GM23338 (cell line): Measurements from ENCODE around the gene TOPAZ1. TPM values are rescaled to one million over a fixed set of nuclear protein-coding genes. Genes with fewer than 3 reads are reported as not detected.

Source experiments
- ATAC-seq: fragments of 200-7000 bp; cut with Tn5 transposase; 3 replicates; pipeline ENCODE4 v1.9.1; 2020
- DNase-seq: peaks from one replicate; pipeline ENCODE4 v3.0.0-alpha.2; 2015; ENCODE audit warnings: low spot score
- H2AFZ ChIP-seq: fragments of 200-600 bp; sonication (generic); 2 replicates; pipeline ENCODE4 v1.8.0; 2016; ENCODE audit warnings: antibody characterized with exemption, mild to moderate bottlenecking, moderate library complexity
- H3F3A ChIP-seq: fragments of 200-600 bp; sonication (generic); replicated peaks from 2 replicates; pipeline ENCODE4 v1.8.0; 2017; ENCODE audit warnings: antibody characterized with exemption, mixed run types, low read depth
- H3K27ac ChIP-seq: fragments of 200-600 bp; sonication (generic); 2 replicates; pipeline ENCODE4 v1.6.1; 2016; ENCODE audit warnings: low read depth
- H3K27me3 ChIP-seq: fragments of 200-600 bp; sonication (generic); 2 replicates; pipeline ENCODE4 v1.8.0; 2016; ENCODE audit warnings: mild to moderate bottlenecking, mixed run types, moderate library complexity; ENCODE audit not compliant: insufficient read depth
- H3K36me3 ChIP-seq: fragments of 200-600 bp; sonication (generic); 2 replicates; pipeline ENCODE4 v1.8.0; 2016; ENCODE audit warnings: mild to moderate bottlenecking; ENCODE audit not compliant: insufficient read depth
- H3K4me1 ChIP-seq: fragments of 200-600 bp; sonication (generic); 2 replicates; pipeline ENCODE4 v1.8.0; 2016; ENCODE audit warnings: mild to moderate bottlenecking, moderate library complexity; ENCODE audit not compliant: insufficient read depth
- H3K4me2 ChIP-seq: fragments of 200-600 bp; sonication (generic); 2 replicates; pipeline ENCODE4 v1.7.1; 2017; ENCODE audit warnings: mixed run types
- H3K4me3 ChIP-seq: fragments of 200-600 bp; sonication (generic); 2 replicates; pipeline ENCODE4 v1.6.1; 2016; ENCODE audit warnings: mixed run types
- H3K79me2 ChIP-seq: fragments of 200-600 bp; sonication (generic); replicated peaks from 2 replicates; pipeline ENCODE4 v1.8.0; 2017; ENCODE audit warnings: mild to moderate bottlenecking; ENCODE audit not compliant: insufficient read depth
- H3K9me2 ChIP-seq: fragments of 200-600 bp; sonication (generic); 2 replicates; pipeline ENCODE4 v1.8.0; 2017; ENCODE audit not compliant: insufficient read depth
- H4K20me1 ChIP-seq: fragments of 200-600 bp; sonication (generic); replicated peaks from 2 replicates; pipeline ENCODE4 v1.8.0; 2017; ENCODE audit warnings: mild to moderate bottlenecking; ENCODE audit not compliant: insufficient read depth
- H3K27ac Mint-ChIP-seq: 2 replicates; pipeline ENCODE4 v1.8.0; 2020; ENCODE audit warnings: inconsistent platforms, mild to moderate bottlenecking, moderate library complexity, mixed read lengths
- H3K27me3 Mint-ChIP-seq: 3 replicates; pipeline ENCODE4 v1.8.0; 2022; ENCODE audit warnings: low read depth, mild to moderate bottlenecking, moderate library complexity, mixed read lengths, inconsistent platforms; ENCODE audit not compliant: insufficient read depth, poor library complexity
- H3K36me3 Mint-ChIP-seq: 3 replicates; pipeline ENCODE4 v1.8.0; 2021; ENCODE audit warnings: low read depth, mild to moderate bottlenecking, inconsistent platforms, moderate library complexity, mixed read lengths
- H3K4me1 Mint-ChIP-seq: 3 replicates; pipeline ENCODE4 v1.8.0; 2020; ENCODE audit warnings: mild to moderate bottlenecking, inconsistent platforms, mixed read lengths
- H3K4me3 Mint-ChIP-seq: 3 replicates; pipeline ENCODE4 v1.8.0; 2021; ENCODE audit warnings: moderate library complexity, mild to moderate bottlenecking, inconsistent platforms, mixed read lengths
- H3K9me3 Mint-ChIP-seq: 3 replicates; pipeline ENCODE4 v1.8.0; 2020; ENCODE audit warnings: moderate library complexity, mild to moderate bottlenecking, inconsistent platforms, mixed read lengths
- CTCF ChIP-seq, 2 experiments: fragments of 200-600 bp in 1 of 2; sonication (generic) in 1 of 2; conservative IDR thresholded peaks; 2 replicates each; pipeline versions ENCODE4 v1.5.1 to v1.6.1; 2016 to 2017; ENCODE audit warnings: antibody characterized with exemption in 2 of 2, low read depth in 2 of 2, mild to moderate bottlenecking in 2 of 2, moderate library complexity in 1 of 2
- EZH2 ChIP-seq: fragments of 200-600 bp; sonication (generic); IDR thresholded peaks from one replicate; pipeline ENCODE4 v1.8.0; 2017; ENCODE audit warnings: antibody characterized with exemption, mild to moderate bottlenecking, low read depth; ENCODE audit not compliant: unreplicated experiment
- JUNB ChIP-seq: IDR thresholded peaks from one replicate; pipeline ENCODE4 v1.6.1; 2016; ENCODE audit warnings: antibody characterized with exemption; ENCODE audit not compliant: unreplicated experiment
- NANOG ChIP-seq: IDR thresholded peaks from 2 replicates; pipeline ENCODE4 v1.6.1; 2016; ENCODE audit warnings: antibody characterized with exemption, borderline replicate concordance
- ZNF462 ChIP-seq: fragments of 250-450 bp; sonication (Bioruptor Pico); IDR thresholded peaks from 2 replicates; pipeline ENCODE4 v1.5.0; 2020; ENCODE audit warnings: mild to moderate bottlenecking, moderate library complexity
- polyA plus RNA-seq: library from polyadenylated mRNA; unstranded; fragments of >200 nt; fragmentation: Nextera tagmentation; extraction: Ambion mirVana; gene quantifications from 2 replicates; pipeline ENCODE4 v1.2.1, GENCODE V29; 2016
- total RNA-seq: library from RNA; depleted of rRNA; stranded (reverse); fragments of >200 nt; shearing (Covaris generic); gene quantifications from 2 replicates; pipeline ENCODE4 v1.2.3, GENCODE V29; 2014

Gene TOPAZ1
- total and polyA plus RNA-seq, 2 experiments from 2014 or later = not detected

GRCh38 chr3:44234648-44235268 is 6.9 kb upstream of the TOPAZ1 start (continued):
- TF ChIP-seq ZNF462 (CRISPR knock-in tag) (no peak), CTCF (conservative IDR thresholded peaks at IDR 0.05; ENCODE audit: low read depth in 2 of 2) (no peak), JUNB (no peak)

GRCh38 chr3:44235604-44236484 is 5.8 kb upstream of the TOPAZ1 start:
- H3K79me2 ChIP-seq = no peaks in the 10 kb centered on the region
- H3K9me2 ChIP-seq = no peaks in the 10 kb centered on the region
- H3K27ac ChIP-seq = no peak overlapping the region
- H4K20me1 ChIP-seq = no peaks in the 10 kb centered on the region
- peak; percentile 76 to 79 for TF ChIP-seq CTCF (conservative IDR thresholded peaks at IDR 0.05; ENCODE audit: low read depth in 2 of 2)
- TF ChIP-seq NANOG = no peak
- TF ChIP-seq EZH2 = no peak
- H3K27me3 ChIP-seq = no peaks in the 10 kb centered on the region
- H3K4me2 ChIP-seq = no peak overlapping the region
- no peak overlapping the region for H3K4me3 ChIP-seq
- H3F3A ChIP-seq = no peaks in the 10 kb centered on the region
- peak overlapping the region; percentile 34 for H2AFZ ChIP-seq
- Mint-ChIP-seq H3K27ac (peak overlapping the region; percentile 60), H3K27me3 (peaks cover 3% of the 10 kb centered on the region), H3K4me3 (no peak overlapping the region), H3K36me3 (no peaks in the 10 kb centered on the region), H3K9me3 (no peaks in the 10 kb centered on the region), H3K4me1 (peaks cover 6% of the 10 kb centered on the region; the same call in 2 of the 3 replicates)
- no peaks in the 10 kb centered on the region for H3K36me3 ChIP-seq
- ATAC-seq (peak; percentile 92), DNase-seq (peak; percentile 91)
- H3K4me1 ChIP-seq = no peaks in the 10 kb centered on the region
